22Rv1 (cell line): ENCODE results near the gene SBSN.

Experiments
- CTCF ChIP-seq: fragments of 450-650 bp; IDR thresholded peaks from 2 replicates; pipeline ENCODE4 v1.5.1; 2017; ENCODE audit warnings: mild to moderate bottlenecking
- ZFX ChIP-seq: fragments of 450-650 bp; IDR thresholded peaks from 2 replicates; pipeline ENCODE4 v1.6.1; 2017; ENCODE audit warnings: antibody characterized with exemption, borderline replicate concordance

- TF ChIP-seq CTCF, result no peak
- no peak for TF ChIP-seq ZFX
Observed at GRCh38 chr19:35551091-35551810, 23.1 kb upstream of the SBSN start.
